Measurements from ENCODE around the gene NTSR1. TPM values are rescaled to one million over a fixed set of nuclear protein-coding genes. Genes with fewer than 3 reads are reported as not detected.

NTSR1 gene
- total and polyA plus RNA-seq, 2 experiments from 2014 or later: 0.15 to 1.4 TPM

GRCh38 chr20:62806383-62807050, 97.9 kb downstream of the NTSR1 start:
- Mint-ChIP-seq H3K27ac (no peak overlapping the region), H3K27me3 (ENCODE audit: insufficient read depth, low read depth, poor library complexity) (peaks cover 31% of the 10 kb centered on the region), H3K9me3 (no peaks in the 10 kb centered on the region), H3K4me3 (no peak overlapping the region; the same call in 1 of the 3 replicates), H3K36me3 (ENCODE audit: low read depth) (peaks cover 11% of the 10 kb centered on the region; the same call in 1 of the 3 replicates), H3K4me1 (peaks cover 9% of the 10 kb centered on the region; the same call in 1 of the 3 replicates)
- ATAC-seq (no peak), DNase-seq (ENCODE audit: low spot score) (no peak)
- Histone ChIP-seq H3K4me2 (peak overlapping the region; percentile 88; the same call in 1 of the 2 replicates), H3K27ac (ENCODE audit: low read depth) (no peak overlapping the region), H3K79me2 (replicated peaks; ENCODE audit: insufficient read depth) (peaks cover 9% of the 10 kb centered on the region; the same call in 1 of the 2 replicates), H3K4me1 (ENCODE audit: insufficient read depth) (peaks cover 10% of the 10 kb centered on the region; the same call in 1 of the 2 replicates), H3K36me3 (ENCODE audit: insufficient read depth) (no peaks in the 10 kb centered on the region), H4K20me1 (replicated peaks; ENCODE audit: insufficient read depth) (peaks cover 7% of the 10 kb centered on the region), H3F3A (replicated peaks; ENCODE audit: low read depth) (peaks cover 12% of the 10 kb centered on the region; the same call in 1 of the 2 replicates), H3K27me3 (ENCODE audit: insufficient read depth) (peaks cover 8% of the 10 kb centered on the region; the same call in 1 of the 2 replicates), H2AFZ (no peak overlapping the region), H3K9me2 (ENCODE audit: insufficient read depth) (no peaks in the 10 kb centered on the region), H3K4me3 (peak overlapping the region; percentile 76; the same call in 1 of the 2 replicates)
- TF ChIP-seq ZNF331 (CRISPR knock-in tag; IDR thresholded peaks at IDR 0.05; ENCODE audit: low read depth) (no peak), STAT1 (IDR thresholded peaks at IDR 0.05; ENCODE audit: unreplicated experiment) (no peak), ZNF462 (CRISPR knock-in tag; IDR thresholded peaks at IDR 0.05) (no peak), POLR2AphosphoS5 (IDR thresholded peaks at IDR 0.05; ENCODE audit: low read depth) (no peak), ETS1 (IDR thresholded peaks at IDR 0.05) (no peak), EZH2 (IDR thresholded peaks at IDR 0.05; ENCODE audit: low read depth, unreplicated experiment) (no peak), JUNB (IDR thresholded peaks at IDR 0.05; ENCODE audit: unreplicated experiment) (no peak), CREB1 (CRISPR knock-in tag; IDR thresholded peaks at IDR 0.05; ENCODE audit: low read depth) (no peak), ZNF114 (CRISPR knock-in tag; IDR thresholded peaks at IDR 0.05) (no peak), EZH2phosphoT487 (IDR thresholded peaks at IDR 0.05; ENCODE audit: unreplicated experiment) (no peak), REST (IDR thresholded peaks at IDR 0.05; ENCODE audit: unreplicated experiment) (no peak), NANOG (IDR thresholded peaks at IDR 0.05; ENCODE audit: borderline replicate concordance) (no peak), CTCF (conservative IDR thresholded peaks at IDR 0.05; ENCODE audit: low read depth in 2 of 2) (no peak)

All from GM23338 (cell line).